NCI-H2081 treated with DMSO at 0.1 percent for 48 hours (cell line): ENCODE results near the gene INPP1.
"Not testable (repeated sequence)": the region's sequence is repeated elsewhere in the genome, so short reads cannot be mapped to it uniquely, and the experiment has no call there.

Experiments
- DNase-seq: peaks from one replicate; lab custom pipeline; 2025; lab: John Stamatoyannopoulos, UW

Gene INPP1

GRCh38 chr2:190343536-190344275, at the start of gene INPP1:
Gene INPP1 (plus strand): TSS chr2:190343589. CDS start chr2:190360103, 16,514 bp downstream.
- DNase-seq, result no peak

GRCh38 chr2:190297880-190298279, 45.5 kb upstream of the INPP1 start:
- not testable (repeated sequence) for DNase-seq

- no peak for DNase-seq
Observed at GRCh38 chr2:190301032-190301431, 42.4 kb upstream of the INPP1 start.

- no peak for DNase-seq
Observed at GRCh38 chr2:190302052-190302451, 41.3 kb upstream of the INPP1 start.

- no peak for DNase-seq
Observed at GRCh38 chr2:190303647-190304046, 39.7 kb upstream of the INPP1 start.

- DNase-seq, result no peak
Observed at GRCh38 chr2:190304404-190304803, 39.0 kb upstream of the INPP1 start.

GRCh38 chr2:190308031-190308430, 35.4 kb upstream of the INPP1 start:
- no peak for DNase-seq

GRCh38 chr2:190311893-190312634, 31.3 kb upstream of the INPP1 start:
- DNase-seq, result no peak

- not testable (repeated sequence) for DNase-seq
Observed at GRCh38 chr2:190312635-190313025, 30.8 kb upstream of the INPP1 start.

GRCh38 chr2:190313880-190314279, 29.5 kb upstream of the INPP1 start:
- DNase-seq, result no peak

GRCh38 chr2:190315273-190315672, 28.1 kb upstream of the INPP1 start:
- no peak for DNase-seq

GRCh38 chr2:190318514-190318913, 24.9 kb upstream of the INPP1 start:
- no peak for DNase-seq

GRCh38 chr2:190318931-190319554, 24.3 kb upstream of the INPP1 start:
- no peak for DNase-seq

- peak; percentile 87 for DNase-seq
Observed at GRCh38 chr2:190319555-190320498, 23.6 kb upstream of the INPP1 start, which contains the start of gene HIBCH. Gene HIBCH (minus strand): TSS chr2:190319826. CDS start chr2:190319750, 76 bp downstream.

GRCh38 chr2:190320696-190321095, 22.7 kb upstream of the INPP1 start:
- no peak for DNase-seq

GRCh38 chr2:190323406-190323805, 20.0 kb upstream of the INPP1 start:
- DNase-seq, result no peak

- DNase-seq, result no peak
Observed at GRCh38 chr2:190325588-190325987, 17.8 kb upstream of the INPP1 start.

- no peak for DNase-seq
Observed at GRCh38 chr2:190327867-190328572, 15.4 kb upstream of the INPP1 start.

- no peak for DNase-seq
Observed at GRCh38 chr2:190328573-190329147, 14.7 kb upstream of the INPP1 start.

GRCh38 chr2:190333395-190333794, 10.0 kb upstream of the INPP1 start:
- no peak for DNase-seq

GRCh38 chr2:190333928-190334327, 9.5 kb upstream of the INPP1 start:
- no peak for DNase-seq
